HG03103 (cell line): Measurements from ENCODE around the gene CIDEA.
"Not testable (repeated sequence)": the region's sequence is repeated elsewhere in the genome, so short reads cannot be mapped to it uniquely, and the experiment has no call there.

Source experiments
- ATAC-seq: cut with Tn5 transposase; IDR thresholded peaks from one replicate; pipeline ENCODE4 v1.9.1; 2021; ENCODE audit warnings: low read depth; ENCODE audit not compliant: unreplicated experiment

Gene CIDEA, protein sequence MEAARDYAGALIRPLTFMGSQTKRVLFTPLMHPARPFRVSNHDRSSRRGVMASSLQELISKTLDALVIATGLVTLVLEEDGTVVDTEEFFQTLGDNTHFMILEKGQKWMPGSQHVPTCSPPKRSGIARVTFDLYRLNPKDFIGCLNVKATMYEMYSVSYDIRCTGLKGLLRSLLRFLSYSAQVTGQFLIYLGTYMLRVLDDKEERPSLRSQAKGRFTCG

DNA sequence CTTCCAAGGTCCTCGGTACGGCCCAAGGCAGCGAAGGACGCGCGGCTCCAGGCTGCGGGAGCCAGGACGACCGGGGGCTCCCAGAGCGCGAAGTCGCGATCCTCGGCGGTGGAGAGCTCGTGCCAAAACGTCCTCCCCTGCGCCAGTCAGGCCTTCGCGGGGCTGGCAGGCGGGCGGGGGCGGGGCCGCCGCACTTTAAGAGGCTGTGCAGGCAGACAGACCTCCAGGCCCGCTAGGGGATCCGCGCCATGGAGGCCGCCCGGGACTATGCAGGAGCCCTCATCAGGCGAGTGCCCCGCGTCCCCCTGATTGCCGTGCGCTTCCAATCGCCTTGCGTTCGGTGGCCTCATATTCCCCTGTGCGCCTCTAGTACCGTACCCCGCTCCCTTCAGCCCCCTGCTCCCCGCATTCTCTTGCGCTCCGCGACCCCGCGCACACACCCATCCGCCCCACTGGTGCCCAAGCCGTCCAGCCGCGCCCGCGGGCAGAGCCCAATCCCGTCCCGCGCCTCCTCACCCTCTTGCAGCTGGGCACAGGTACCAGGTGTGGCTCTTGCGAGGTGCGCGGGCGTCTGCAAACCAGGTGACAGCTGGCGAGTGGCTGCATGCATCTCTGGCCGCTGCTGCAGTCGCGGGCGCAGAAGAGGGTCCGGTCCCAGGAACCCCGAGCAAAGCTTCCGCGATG, at the start of gene CIDEA:
TSS of gene CIDEA (plus strand) at position 226 of the 684 bp plus-strand sequence. CDS start at position 249, 23 bp downstream.
- no peak for ATAC-seq

DNA sequence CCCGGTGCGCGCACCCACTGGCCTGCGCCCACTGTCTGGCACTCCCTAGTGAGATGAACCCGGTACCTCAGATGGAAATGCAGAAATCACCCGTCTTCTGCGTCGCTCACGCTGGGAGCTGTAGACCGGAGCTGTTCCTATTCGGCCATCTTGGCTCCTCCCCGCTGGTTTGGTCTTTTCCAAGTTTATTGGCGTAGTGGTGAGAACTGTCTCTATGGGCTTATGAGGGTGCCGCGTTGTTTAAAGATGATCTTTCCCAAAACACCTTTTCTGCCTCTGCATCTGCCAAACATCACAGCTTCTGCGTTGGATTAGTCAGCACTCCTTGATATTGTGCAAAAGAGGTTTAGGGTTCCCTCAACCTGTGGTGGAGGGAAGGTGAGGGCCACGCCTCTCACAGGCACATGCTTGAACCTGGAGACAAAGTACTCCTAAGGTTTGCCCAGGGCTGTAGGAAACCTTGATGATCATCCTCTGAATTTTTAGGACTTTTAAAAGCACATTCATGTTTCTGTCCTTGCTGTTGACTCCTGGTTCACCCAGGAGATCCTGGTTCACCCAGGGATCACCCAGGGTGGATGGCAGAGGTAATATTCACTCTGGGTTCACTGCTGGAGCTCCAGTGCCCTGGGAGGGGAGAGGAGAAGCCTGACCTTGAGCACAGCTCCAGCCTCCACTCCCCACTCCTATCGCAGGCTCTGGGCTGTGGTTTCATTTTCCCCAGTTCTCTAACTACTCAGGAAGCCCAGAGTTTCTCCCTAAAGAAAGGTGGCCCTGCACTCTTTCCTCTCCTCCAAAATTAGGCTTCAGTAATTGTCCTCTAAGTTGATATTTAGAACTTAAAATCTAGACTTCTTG, 45.6 kb upstream of the CIDEA start:
- ATAC-seq = not testable (repeated sequence)

DNA sequence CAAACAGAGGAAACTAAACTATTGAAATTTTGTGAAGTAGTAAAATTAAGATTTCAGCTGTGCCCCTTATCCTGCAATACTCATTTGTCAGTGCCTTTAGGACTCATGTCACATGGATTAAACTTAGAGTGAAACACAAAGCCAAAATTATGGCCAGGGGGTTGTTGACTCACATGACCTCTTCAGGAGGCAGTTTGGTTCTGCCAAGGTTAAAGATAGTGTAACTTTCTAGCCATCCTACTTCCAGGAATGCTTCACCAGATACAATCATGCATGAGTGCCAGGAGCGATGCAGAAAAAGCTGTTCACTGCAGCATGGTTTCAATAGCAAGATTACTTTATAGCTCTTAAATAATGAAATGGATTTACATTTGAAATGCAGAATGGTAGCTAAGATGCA, 41.9 kb upstream of the CIDEA start:
- ATAC-seq = not testable (repeated sequence)

DNA sequence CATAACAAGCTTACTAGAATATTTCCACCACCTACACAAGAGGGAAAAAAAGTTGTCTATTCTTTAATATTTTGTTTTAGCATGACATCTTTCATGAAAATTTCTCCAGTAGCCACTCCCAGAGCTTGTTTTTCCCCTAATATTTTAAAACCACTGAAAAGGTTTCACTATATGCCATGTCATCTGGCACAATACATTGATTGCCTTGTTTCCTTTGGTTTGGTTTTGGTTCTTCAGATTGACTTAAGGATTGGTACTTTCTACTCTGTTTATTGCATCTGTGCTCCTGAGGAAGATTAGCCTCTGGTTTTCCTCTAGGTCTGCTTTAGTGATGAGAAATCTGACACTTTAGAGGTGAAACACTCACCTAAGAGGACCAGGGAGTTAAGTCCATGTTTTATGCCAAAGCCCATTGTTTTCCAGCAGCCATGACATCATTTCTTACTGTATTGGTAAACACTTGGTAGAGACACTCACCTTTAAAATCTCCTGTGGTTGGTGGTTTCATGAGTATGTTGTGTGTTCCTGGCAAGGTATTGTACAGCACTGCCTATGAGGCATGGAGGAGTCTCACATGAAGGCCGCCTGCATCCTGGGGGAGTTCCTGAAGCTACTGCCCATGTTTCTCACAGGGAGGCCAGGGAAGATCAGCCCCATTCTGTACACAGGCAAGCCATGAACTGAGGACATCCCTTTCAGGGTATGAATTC, 39.7 kb upstream of the CIDEA start:
- not testable (repeated sequence) for ATAC-seq

DNA sequence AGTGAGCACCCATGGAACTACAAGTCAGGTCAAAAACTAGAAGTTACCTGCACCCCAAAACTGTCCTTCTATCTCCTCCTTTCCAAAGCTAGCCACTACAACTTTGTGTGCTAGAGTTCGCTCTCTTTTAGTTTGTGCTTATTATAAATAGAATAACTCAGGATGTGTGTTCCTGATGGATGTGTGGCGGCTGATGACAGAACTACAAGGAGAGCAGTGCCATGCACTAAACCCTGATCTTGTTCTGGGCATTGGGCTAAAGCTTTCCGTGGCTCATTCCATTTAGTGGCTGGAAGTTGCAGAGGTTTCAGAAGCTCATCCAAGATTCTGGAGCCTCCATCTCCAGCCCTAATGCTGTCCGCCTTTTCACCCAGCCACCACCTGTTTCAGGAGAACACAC, 37.7 kb upstream of the CIDEA start:
- ATAC-seq = not testable (repeated sequence)

DNA sequence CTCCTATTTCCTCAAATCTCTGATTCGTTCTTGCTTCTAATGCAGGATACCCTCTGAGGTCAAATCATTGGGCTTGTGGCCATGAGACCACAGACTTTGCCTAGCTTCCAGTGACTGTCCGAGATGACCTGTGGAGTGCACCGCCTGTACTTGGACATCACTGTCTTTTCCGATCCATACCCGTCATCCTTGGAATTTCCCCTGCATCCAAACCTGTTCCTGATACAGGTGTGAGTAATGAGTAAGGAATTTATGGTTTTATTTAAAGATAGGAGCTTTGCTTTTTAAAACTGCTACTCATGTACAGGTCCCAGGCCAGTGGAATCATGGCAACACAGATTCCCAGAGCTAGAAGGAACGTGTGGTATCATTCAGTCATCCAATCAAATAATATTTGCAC, 35.6 kb upstream of the CIDEA start:
- ATAC-seq = not testable (repeated sequence)

DNA sequence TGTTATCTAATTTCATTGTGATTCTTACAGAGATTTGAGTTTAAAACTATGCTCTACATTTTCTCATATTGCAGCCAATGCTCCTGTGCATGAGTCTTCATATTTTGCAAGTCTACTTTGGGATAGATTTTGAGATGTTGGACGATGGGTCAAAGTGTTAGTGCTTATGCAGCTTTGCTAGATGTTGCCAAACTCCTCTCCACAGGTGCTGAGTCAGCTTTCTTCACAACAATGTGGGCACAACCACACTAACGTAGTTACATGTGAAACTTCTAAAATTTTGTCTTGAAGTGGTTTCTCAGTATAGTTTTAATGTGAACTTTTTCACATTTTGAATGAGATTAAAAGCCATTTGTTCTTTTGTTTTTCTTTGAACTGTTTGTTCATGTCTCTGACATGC, 32.1 kb upstream of the CIDEA start:
- ATAC-seq = not testable (repeated sequence)

DNA sequence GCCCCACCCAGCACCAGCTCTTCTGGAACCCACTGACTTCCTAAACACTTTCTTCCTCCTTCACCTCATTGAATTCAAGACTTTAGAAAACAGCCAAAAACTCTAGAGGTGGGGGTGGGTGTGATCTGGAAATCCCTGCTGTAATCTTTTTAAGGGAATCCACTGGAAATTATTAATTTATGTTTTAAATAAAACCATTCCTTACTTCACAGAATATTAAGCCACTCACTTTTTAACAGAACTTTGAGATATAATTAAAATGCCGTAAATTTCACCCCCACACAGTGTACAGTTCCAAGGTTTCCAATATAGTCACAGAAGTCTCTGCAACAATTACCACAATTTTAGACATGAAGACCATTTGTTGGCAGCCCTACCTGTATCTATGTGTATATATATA, 30.8 kb upstream of the CIDEA start:
- not testable (repeated sequence) for ATAC-seq

DNA sequence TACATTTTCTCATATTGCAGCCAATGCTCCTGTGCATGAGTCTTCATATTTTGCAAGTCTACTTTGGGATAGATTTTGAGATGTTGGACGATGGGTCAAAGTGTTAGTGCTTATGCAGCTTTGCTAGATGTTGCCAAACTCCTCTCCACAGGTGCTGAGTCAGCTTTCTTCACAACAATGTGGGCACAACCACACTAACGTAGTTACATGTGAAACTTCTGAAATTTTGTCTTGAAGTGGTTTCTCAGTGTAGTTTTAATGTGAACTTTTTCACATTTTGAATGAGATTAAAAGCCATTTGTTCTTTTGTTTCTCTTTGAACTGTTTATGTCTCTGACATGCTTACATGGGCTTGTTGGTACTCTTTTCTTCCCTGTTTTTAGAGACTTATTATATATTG, 27.4 kb upstream of the CIDEA start:
- not testable (repeated sequence) for ATAC-seq

DNA sequence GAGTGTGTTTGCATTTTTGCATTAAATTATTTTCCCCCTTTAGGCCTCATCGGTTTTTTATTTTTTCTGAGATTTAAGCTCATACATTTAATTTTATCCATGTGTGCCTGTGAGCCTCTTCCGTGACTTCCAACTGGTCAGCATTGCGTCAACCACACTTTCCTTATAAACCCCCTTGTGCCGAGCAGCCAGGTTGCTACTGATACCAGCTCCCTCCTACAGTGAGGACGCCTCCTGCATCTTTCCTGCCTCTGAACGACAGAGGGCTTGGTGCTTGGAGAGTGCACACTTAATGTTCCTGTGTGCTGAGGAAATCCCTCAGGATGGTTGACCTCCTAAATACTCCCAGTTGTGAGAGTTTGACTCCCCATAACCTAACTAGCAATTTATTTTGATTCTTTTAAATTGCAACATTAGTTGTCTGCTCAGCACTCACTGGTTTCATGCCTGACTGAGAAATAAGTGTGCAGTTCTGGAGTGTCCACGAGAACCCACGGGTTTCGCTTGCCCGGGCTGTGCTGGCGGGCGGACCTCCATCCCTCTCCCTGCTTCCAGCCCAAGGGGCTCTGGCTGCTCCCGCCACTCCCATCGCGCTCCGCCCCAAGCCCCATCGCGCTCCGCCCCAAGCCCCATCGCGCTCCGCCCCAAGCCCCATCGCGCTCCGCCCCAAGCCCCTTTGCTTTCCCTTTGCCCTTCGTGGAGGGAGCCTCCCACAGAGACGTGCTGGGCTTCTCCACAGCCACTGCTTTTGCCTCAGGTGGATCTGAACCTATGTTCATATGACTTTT, 26.6 kb upstream of the CIDEA start:
- not testable (repeated sequence) for ATAC-seq

DNA sequence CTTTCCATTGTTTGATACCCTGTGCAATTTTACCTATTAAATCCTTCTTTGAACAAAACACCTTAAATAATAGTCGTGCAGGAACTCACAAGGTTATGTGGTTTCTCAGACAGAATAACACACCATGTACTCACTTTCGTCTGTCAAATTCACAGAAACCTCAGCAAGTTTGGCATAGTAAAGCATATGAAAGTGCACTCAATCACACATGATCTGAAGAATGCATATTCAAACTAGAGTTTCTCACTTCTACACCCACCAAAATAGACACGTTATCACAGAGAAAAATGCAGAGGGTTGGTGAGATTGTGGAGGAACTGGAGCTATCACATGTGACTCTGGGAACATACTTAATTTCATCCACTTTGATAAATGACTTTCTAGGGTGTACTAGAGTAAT, 25.9 kb upstream of the CIDEA start:
- ATAC-seq = not testable (repeated sequence)

DNA sequence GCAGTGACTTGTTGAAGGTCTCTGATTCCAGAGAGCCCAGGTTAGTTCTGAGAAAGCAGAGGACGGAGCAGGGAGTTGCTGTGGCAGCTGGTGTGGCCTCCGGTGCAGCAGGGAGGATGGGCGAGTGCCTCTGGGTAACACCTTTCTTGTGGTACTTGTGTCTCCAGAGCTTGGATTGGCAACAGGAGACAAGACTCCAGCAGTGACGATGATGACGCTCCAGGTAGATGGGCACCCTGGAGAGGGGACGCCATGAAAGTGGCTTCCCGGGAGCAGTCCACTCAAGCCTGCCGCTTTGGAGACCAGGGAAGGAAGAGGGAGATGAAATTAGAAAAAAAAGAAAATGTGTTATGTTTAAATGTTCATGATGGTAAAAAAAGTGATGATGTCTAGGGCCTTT, 23.6 kb upstream of the CIDEA start:
- ATAC-seq = not testable (repeated sequence)

DNA sequence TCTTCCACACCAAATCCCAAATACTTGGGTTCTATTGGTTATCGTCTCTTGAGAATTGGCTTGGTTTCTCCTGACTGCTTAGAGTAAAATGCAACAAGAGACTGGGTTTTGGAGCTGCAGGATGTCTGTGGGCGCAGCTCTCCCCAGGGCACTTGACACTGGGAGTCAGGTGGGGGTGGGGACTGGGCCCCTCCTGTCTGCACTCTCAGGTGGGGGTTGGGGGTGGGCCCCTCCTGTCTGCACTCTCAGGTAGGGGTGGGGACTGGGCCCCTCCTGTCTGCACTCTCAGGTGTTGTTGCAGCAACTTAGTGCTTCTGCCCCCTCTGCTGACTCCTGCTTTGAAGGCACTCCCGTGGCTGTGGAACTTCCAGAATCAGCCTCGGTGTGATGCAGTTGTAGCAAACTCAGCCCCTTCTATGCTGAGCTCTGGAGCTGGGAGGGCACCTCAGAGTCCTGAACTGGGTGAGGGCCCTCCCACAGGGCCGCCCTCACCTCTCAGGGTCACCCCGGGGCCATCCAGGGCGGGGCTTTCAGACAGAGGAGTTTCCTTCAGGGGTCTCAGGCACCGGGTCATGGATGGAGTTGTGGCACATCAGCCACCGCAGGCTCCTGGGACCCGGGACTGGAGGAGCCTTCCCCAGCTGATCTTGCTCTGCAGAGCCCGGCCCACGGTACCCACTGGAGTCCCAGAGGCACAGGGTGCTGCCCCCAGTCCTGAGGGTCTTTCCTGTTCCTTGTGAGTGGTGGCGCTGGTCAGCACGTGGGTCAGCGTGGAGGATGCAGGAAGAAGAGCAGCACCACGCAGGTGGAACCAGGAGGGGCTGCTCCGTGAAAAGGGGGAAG, 22.9 kb upstream of the CIDEA start:
- no peak for ATAC-seq

DNA sequence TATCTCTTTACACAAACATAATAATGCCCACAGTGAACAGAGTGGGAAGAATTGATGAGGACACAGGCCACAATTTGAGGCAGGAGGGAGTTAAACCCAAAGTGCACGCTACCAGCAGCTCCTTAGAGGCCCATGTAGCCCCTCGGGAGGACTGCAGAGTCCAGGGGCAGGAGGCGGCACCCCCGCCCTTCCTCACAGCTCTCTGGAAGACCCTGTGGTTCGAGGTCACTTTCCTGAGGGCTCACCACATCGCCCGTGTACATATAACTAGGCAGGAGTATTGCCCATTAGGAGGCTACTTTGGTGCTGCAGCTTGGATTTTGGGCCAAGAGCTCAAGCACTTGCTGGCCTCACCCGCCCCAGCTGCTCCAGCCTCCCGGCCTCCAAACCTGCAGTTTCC, 22.2 kb upstream of the CIDEA start:
- no peak for ATAC-seq

DNA sequence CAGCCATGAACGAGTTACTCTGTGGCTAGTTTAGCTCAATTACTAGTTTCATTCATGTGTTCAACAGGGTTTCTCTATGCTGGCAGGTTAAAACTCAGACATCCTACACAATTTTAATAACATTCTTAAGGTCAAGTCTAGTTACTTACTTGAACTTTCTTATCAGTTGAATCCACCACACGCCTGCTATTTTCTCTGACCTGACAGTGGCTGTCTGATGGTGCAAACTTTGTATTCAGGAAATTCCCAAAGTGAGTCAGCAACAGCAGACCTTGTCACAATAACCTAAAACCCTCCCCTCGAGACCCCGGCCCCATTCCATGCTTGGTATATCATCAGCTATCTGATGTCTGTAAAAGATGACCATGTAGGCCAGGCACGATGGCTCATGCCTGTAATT, 20.8 kb upstream of the CIDEA start:
- no peak for ATAC-seq

DNA sequence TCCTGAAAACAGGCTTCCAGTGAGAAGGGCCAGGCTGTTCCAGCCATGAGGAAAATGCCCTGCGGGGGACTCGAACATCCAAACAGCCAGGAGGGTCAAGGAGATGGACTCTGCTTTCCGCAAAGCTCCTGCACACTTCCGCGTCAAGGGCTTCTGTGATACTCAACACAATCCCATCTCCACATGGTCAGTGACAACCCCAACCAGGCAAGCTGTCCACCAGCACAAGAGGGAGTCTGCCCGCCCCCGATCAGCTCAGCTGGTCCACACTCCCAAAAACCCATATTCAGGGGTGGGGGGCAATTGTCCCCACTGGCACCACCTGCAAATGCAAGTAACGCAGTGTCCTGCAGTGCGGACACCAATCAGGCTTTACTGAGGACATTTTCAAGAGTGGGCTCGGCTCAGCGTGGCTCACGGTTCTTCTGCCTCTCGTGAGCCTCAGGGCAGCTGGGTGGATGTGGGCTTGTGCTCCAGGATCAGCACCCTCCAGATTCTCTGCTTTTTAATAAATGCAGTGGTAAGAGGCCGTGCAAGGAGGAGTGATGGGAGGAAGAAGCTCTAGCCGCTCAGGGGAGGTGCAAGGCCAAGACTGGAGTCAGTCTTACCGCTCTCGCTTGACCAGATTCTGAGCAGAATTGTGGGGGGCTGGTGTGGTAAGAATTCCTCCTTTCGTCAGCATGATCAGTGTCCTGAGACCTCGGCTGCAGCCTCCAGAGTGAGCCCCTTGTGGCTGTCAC, 19.5 kb upstream of the CIDEA start:
- no peak for ATAC-seq

DNA sequence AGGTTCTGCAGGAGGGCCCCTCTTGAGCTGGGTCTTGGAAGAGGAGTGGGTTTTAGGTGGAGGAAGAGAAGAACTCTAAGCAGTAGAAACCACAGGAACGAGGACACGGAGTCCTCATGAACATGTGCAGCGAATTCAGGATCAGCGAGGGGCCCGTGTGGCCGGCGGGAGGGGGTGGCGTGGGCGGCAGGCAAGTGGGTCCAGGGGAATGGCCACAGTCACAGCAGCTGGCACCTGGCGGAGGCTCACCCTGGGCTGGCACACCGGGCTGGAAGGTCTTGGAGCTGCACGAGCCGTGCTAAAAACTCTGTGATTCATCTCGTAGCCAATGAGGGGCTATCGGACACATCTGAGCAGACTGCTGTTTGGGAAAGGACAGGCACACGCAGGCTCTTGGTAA, 18.0 kb upstream of the CIDEA start:
- ATAC-seq = no peak
